Neural crest cell (in vitro differentiated cells): Measurements from ENCODE around the gene NCMAP. TPM values are rescaled to one million over a fixed set of nuclear protein-coding genes. Genes with fewer than 3 reads are reported as not detected.
A peak's percentile ranks its signal among the peaks of the same experiment; 100 is the strongest.
"Not testable (repeated sequence)": the region's sequence is repeated elsewhere in the genome, so short reads cannot be mapped to it uniquely, and the experiment has no call there.

Experiments used
- DNase-seq: peaks from one replicate; pipeline ENCODE4 v3.0.0; 2021; ENCODE audit warnings: low read depth, mixed read lengths, low spot score
- H3K27ac Mint-ChIP-seq: one replicate; pipeline ENCODE4 v1.8.0; 2021; ENCODE audit warnings: mild to moderate bottlenecking, mixed read lengths; ENCODE audit not compliant: unreplicated experiment
- H3K27me3 Mint-ChIP-seq: 2 replicates; pipeline ENCODE4 v1.8.0; 2021; ENCODE audit warnings: low read depth, mild to moderate bottlenecking, mixed read lengths
- H3K36me3 Mint-ChIP-seq: 2 replicates; pipeline ENCODE4 v1.8.0; 2021; ENCODE audit warnings: low read depth, mild to moderate bottlenecking, mixed read lengths
- H3K4me1 Mint-ChIP-seq: 2 replicates; pipeline ENCODE4 v1.8.0; 2021; ENCODE audit warnings: mixed read lengths
- H3K4me3 Mint-ChIP-seq: one replicate; pipeline ENCODE4 v1.8.0; 2021; ENCODE audit warnings: mild to moderate bottlenecking, mixed read lengths
- H3K9me3 Mint-ChIP-seq: 2 replicates; pipeline ENCODE4 v1.8.0; 2021; ENCODE audit warnings: mixed read lengths
- CTCF ChIP-seq: fragments of 200-600 bp; sonication (generic); conservative IDR thresholded peaks from 2 replicates; pipeline ENCODE4 v1.5.0; 2021; ENCODE audit warnings: antibody characterized with exemption, mild to moderate bottlenecking
- total RNA-seq: library from RNA; stranded (reverse); gene quantifications from 2 replicates; pipeline ENCODE4 v1.2.1, GENCODE V29; 2021

Gene NCMAP
- total RNA-seq, 1 donor from 2014 or later: not detected

DNA sequence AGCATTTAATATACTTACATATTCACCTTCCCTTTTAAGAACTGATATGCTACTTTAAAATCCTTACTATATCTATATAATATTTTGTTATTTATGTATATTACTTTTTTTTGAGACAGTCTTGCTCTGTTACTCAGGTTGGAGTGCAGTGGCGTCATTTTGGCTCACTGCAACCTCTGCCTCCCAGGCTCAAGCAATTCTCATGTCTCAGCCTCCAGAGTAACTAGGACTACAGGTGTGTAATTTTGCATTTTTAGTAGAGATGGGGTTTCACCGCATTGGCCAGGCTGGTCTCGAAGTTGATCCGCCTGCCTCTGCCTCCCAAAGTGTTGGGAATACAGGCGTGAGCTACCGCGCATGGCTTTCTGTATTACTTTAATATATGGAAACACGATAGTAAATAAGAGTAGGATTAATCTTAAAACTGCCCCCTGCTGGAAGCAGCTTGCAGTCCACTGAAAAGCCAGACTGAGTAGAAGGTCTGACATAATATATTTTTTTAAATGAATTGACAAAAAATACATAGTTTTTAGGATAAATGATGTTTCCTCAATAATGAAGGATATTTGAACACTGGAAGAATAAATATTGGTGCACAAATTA, 28.8 kb upstream of the NCMAP start:
- Mint-ChIP-seq H3K4me1 (no peaks in the 10 kb centered on the region), H3K27me3 (peaks cover 29% of the 10 kb centered on the region), H3K9me3 (no peaks in the 10 kb centered on the region), H3K4me3 (no peak overlapping the region), H3K36me3 (no peaks in the 10 kb centered on the region), H3K27ac (no peak overlapping the region)
- peak; percentile 70 for TF ChIP-seq CTCF
- DNase-seq: no peak

DNA sequence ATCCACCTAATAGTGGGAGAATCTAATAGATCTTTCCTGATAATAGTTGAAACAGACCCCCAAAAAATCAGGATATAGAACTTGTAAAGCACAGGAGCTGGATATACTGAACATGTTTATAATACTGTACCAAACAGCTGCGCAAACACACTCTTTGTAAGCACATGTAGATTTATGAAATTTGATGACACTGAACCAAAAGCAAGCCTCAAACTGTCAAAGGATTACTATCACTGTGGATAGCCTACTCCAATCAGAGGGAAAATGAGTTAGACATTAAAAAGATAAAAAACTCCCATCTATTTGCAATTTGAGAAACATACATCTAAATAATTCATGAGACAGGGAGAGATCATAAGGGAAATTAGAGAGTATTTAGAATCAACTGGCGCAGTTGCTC, 27.1 kb upstream of the NCMAP start:
- H3K9me3 Mint-ChIP-seq: no peaks in the 10 kb centered on the region
- H3K27ac Mint-ChIP-seq: no peak overlapping the region
- H3K36me3 Mint-ChIP-seq: no peaks in the 10 kb centered on the region
- no peak for TF ChIP-seq CTCF
- no peak overlapping the region for H3K4me3 Mint-ChIP-seq
- no peaks in the 10 kb centered on the region for H3K4me1 Mint-ChIP-seq
- no peak for DNase-seq
- peaks cover 29% of the 10 kb centered on the region for H3K27me3 Mint-ChIP-seq

- not testable (repeated sequence) for DNase-seq, H3K9me3 Mint-ChIP-seq, H3K4me1 Mint-ChIP-seq, H3K27ac Mint-ChIP-seq, H3K4me3 Mint-ChIP-seq, H3K36me3 Mint-ChIP-seq
- peaks cover 31% of the 10 kb centered on the region for H3K27me3 Mint-ChIP-seq
These were observed 26.6 kb upstream of the NCMAP start for GRCh38 chr1:24529292-24529691.

- no peak for TF ChIP-seq CTCF
- Mint-ChIP-seq H3K4me1 (peaks cover 11% of the 10 kb centered on the region), H3K27me3 (peaks cover 11% of the 10 kb centered on the region), H3K27ac (no peak overlapping the region), H3K9me3 (no peaks in the 10 kb centered on the region), H3K4me3 (no peak overlapping the region), H3K36me3 (no peaks in the 10 kb centered on the region)
- no peak for DNase-seq
These were observed 20.9 kb upstream of the NCMAP start for GRCh38 chr1:24535021-24535424.

GRCh38 chr1:24535778-24536177, 20.1 kb upstream of the NCMAP start:
- Mint-ChIP-seq H3K27me3 (peaks cover 7% of the 10 kb centered on the region), H3K27ac (no peak overlapping the region), H3K4me1 (peaks cover 11% of the 10 kb centered on the region), H3K9me3 (no peaks in the 10 kb centered on the region), H3K4me3 (no peak overlapping the region), H3K36me3 (no peaks in the 10 kb centered on the region)
- TF ChIP-seq CTCF: no peak
- no peak for DNase-seq

- peaks cover 4% of the 10 kb centered on the region for H3K27me3 Mint-ChIP-seq
These were observed 19.5 kb upstream of the NCMAP start for GRCh38 chr1:24536391-24536840.

More at GRCh38 chr1:24536391-24536840, 19.5 kb upstream of the NCMAP start:
- Mint-ChIP-seq H3K4me1 (peaks cover 11% of the 10 kb centered on the region), H3K9me3 (no peaks in the 10 kb centered on the region), H3K4me3 (no peak overlapping the region), H3K27ac (no peak overlapping the region), H3K36me3 (no peaks in the 10 kb centered on the region)
- DNase-seq: no peak
- TF ChIP-seq CTCF: no peak
